Kidney epithelial cell (primary cell): Measurements from ENCODE around the gene ATP5PO. TPM values are rescaled to one million over a fixed set of nuclear protein-coding genes. Genes with fewer than 3 reads are reported as not detected.

Experiments
- DNase-seq: peaks from one replicate; pipeline ENCODE4 v3.0.0-alpha.2; 2010; ENCODE audit warnings: low read depth
- H3K27me3 ChIP-seq: 2 replicates; pipeline ENCODE4 v1.6.0; 2011; ENCODE audit warnings: low read length; ENCODE audit not compliant: control insufficient read depth, insufficient read depth
- H3K36me3 ChIP-seq: 2 replicates; pipeline ENCODE4 v1.5.1; 2011; ENCODE audit warnings: low read length; ENCODE audit not compliant: control insufficient read depth, insufficient read depth
- H3K4me3 ChIP-seq: 2 replicates; pipeline ENCODE4 v1.5.1; 2011; ENCODE audit warnings: low read depth, mild to moderate bottlenecking, control low read depth, low read length
- total RNA-seq: library from RNA; depleted of rRNA; stranded (reverse); fragments of >200 nt; gene quantifications from 2 replicates; pipeline ENCODE4 v1.2.3, GENCODE V29; 2015
- TF ChIP-seq, protein P1 (sequence below): IDR thresholded peaks from 2 replicates; pipeline ENCODE4 v1.5.1; 2011; ENCODE audit warnings: mild to moderate bottlenecking, moderate library complexity, low read length, control low read depth, inconsistent platforms; ENCODE audit not compliant: insufficient read depth, poor library complexity, severe bottlenecking

ATP5PO gene
- total RNA-seq, 1 donor from 2014 or later, result 286 TPM

DNA sequence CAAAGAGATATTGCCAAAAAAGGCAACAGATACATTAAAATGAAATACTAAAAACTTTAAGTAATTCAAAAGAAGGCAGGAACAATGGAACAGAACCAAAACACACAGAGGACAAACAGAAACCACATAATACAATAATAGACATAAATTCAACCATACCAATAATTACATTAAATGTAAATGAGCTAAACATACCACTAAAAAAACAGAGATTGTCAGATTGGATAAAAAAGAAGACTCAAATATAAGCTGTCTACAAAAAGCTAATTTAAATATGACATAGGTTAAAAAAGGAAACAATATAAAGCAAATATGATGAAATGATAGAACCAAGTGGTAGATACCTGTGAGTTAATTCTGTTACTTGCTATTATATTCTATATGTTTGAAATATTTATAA, 44.1 kb upstream of the ATP5PO start:
- DNase-seq, result no peak
- no peaks in the 10 kb centered on the region for H3K27me3 ChIP-seq
- TF ChIP-seq, protein P1, sequence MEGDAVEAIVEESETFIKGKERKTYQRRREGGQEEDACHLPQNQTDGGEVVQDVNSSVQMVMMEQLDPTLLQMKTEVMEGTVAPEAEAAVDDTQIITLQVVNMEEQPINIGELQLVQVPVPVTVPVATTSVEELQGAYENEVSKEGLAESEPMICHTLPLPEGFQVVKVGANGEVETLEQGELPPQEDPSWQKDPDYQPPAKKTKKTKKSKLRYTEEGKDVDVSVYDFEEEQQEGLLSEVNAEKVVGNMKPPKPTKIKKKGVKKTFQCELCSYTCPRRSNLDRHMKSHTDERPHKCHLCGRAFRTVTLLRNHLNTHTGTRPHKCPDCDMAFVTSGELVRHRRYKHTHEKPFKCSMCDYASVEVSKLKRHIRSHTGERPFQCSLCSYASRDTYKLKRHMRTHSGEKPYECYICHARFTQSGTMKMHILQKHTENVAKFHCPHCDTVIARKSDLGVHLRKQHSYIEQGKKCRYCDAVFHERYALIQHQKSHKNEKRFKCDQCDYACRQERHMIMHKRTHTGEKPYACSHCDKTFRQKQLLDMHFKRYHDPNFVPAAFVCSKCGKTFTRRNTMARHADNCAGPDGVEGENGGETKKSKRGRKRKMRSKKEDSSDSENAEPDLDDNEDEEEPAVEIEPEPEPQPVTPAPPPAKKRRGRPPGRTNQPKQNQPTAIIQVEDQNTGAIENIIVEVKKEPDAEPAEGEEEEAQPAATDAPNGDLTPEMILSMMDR, result no peak
- H3K36me3 ChIP-seq, result no peaks in the 10 kb centered on the region
- H3K4me3 ChIP-seq, result no peak overlapping the region

DNA sequence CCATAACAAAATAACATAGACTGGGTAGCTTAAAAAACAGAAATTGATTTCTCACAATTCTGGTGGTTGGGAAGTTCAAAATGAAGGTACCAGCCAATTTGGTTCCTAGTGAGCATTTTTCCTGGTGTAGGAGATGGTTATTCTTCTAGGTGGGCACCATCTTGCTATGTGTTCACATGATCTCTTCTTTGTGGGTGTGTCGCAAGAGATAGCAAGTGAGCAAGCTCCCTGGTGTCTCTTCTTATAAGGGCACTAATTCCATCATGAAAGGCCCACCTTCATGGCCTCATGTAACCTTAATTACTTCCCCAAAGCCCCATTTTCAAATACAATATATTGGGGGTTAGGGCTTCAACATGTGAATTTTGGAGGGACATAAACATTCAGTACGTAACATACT, 38.8 kb upstream of the ATP5PO start:
- Histone ChIP-seq H3K36me3 (no peaks in the 10 kb centered on the region), H3K27me3 (no peaks in the 10 kb centered on the region), H3K4me3 (no peak overlapping the region)
- TF ChIP-seq, protein P1, result no peak
- DNase-seq, result no peak

DNA sequence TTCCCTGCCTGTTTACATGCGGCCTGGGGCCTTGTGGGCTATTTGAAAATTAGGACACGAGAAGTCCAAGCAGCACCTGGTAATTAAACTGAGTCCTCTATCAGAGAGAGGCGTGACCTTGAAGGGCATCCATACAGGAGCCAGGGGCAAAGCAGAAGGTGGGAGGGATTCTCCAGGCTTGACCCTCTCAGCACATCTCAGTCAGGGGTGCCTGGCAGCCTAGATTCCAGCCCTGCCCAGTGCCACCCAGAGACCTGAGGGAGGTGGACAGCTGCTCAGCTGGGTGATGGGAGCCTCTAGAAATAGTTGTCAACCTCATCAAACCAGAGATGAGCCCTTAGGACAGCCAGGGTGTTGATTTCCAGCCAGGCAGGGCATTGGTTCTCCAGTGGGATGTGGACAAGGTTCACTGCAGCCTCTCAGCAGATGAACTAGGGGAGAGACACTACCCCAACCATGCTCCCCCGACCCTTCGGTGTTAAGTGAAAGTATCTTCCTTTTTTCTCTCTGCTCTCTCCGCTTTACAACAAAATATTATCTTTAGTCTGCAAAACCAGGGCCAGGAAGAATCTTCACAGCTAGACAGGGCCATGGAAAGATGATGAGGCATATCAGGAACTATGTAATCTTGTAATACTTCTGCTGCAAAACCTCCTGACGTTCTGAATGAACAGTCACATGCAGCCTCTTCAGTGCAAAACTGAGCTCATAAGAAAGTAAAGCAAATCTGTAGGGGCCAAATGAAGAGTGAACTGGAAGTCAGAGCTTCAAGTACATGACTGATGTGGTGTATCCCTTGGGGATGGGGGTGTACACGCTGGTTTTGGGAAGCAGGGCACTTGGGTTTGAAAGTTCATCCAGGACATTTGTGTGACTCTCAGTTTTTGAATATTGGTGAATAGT, 35.9 kb upstream of the ATP5PO start:
- TF ChIP-seq, protein P1, result no peak
- H3K4me3 ChIP-seq, result no peak overlapping the region
- DNase-seq, result no peak
- no peaks in the 10 kb centered on the region for H3K36me3 ChIP-seq
- H3K27me3 ChIP-seq, result no peaks in the 10 kb centered on the region

DNA sequence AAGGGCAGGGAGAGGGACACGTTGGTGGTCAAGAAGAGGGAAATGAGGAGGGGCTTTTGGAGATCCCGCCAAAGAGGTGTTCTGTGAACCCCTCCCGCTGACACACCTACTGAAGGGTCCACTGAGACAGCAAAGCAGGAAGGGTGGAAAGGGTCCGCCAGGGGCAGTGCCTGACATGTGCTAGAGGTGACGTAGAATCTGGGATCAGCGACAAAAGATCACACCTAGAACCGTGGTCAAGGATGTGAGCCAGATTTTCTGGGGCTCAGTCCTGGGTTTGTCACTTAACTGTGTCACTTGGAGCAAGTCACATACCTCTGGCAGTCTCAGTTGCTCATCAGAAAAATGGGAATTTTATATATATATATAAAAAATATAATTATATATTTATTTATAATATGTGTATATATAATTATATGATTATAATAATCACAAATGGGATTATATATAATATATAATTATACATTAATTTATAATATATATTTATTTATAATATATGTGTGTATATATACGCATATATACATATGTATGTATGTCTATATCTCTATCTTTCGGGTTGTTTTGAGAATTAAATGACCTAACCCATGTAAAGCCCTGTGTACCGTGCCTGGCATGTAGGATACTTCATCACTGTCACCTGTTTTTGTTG, 35.0 kb upstream of the ATP5PO start:
- TF ChIP-seq, protein P1, result no peak
- no peaks in the 10 kb centered on the region for H3K27me3 ChIP-seq
- no peak for DNase-seq
- H3K4me3 ChIP-seq, result no peak overlapping the region
- no peaks in the 10 kb centered on the region for H3K36me3 ChIP-seq

DNA sequence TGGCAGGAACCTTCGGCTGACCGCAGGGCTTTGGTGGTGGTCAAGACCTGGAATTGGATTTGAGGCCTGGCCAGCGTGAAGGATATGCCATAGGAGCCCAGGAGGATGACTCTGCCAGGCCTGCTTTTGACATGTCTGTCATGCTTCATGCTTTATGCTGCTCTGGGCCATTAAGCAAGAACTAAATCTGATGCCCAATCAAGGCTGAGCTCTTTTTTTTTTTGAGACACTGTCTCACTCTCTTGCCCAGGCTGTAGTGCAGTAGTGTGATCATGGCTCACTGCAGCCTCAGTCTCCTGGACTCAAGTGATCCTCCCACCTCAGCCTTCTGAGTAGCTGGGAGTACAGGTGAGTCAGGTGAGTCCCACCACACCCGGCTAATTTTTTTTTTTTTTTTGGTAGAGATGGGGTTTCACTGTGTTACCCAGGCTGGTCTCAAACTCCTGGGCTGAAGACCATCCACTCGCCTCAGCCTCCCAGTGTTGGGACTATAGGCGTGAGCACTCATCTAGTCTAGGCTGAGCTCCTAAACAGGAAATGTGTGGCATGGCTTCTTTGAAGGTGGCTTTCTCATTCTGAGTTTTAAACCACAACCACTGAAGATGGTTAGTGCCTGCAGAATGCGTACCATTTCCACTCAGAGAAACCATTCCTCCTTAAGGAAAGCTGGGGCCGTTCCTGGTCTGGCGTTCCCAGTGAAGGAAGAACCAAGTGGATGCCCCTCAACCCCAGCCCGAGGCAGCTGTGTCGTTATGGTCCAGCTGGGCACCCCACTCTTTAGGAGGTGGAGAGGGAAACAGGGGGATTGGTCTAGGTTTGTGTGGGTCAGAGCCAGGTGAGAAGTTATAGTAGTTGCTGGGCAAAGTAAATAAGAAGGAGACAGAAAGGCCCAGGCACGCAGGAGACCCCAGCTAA, 34.2 kb upstream of the ATP5PO start:
- TF ChIP-seq, protein P1, result no peak
- Histone ChIP-seq H3K27me3 (no peaks in the 10 kb centered on the region), H3K4me3 (no peak overlapping the region), H3K36me3 (no peaks in the 10 kb centered on the region)
- DNase-seq, result no peak
